HG03095 (cell line): ENCODE measurements around the gene UTS2R.
A peak's percentile ranks its signal among the peaks of the same experiment; 100 is the strongest.

Experiments
- ATAC-seq: cut with Tn5 transposase; IDR thresholded peaks from one replicate; pipeline ENCODE4 v1.9.1; 2021; ENCODE audit warnings: moderate library complexity; ENCODE audit not compliant: unreplicated experiment

UTS2R gene

DNA sequence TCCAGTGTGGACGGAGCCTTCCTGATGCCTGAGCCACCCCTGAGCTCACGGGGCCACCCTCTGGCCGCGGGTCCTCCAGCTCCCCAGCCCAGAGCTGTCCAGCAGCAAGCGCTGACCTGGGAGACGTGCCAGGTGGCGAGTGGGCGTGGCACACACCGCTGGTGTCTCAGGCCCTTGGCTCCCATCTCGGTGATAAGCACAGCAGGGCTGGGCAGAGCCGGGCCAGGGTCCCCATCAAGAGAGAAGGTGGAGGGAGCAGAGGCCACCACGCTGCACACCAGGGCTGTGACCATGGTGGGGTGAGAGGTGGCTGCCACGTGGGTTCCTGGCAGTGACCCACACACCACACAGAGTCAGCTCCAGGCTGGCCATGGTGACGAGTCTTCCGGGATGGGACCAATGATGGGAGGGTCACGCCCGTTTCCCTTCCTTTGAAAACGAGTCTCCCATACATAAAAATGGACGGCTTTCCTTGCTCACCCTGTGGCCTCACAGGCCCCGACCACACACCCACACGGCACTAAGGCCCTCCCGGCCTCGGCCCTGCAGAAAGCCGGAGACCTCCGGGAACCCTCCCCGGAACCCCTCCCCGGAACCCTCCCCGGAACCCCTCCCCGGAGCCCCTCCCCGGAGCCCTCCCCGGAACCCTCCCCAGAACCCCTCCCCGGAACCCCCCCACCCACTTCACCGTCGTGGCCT is 16.8 kb downstream of the UTS2R start:
- no peak for ATAC-seq

DNA sequence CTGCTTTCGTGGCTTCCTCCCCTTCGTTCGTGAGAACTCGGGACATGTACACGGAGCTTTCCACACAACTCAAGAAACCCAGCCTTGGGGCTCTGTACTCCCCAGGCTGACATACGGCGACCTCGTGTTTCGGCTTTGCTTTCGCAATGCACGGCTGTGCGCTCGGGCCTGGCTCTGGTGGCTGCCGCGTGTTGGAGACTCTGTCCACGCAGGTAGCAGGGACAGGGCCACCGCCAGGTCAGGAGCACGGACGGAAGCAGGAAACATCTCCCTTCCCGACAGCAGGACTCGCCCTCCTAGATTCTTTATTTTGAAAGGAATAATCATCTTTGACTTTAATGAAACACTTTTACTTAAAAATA is 17.3 kb downstream of the UTS2R start:
- no peak for ATAC-seq

DNA sequence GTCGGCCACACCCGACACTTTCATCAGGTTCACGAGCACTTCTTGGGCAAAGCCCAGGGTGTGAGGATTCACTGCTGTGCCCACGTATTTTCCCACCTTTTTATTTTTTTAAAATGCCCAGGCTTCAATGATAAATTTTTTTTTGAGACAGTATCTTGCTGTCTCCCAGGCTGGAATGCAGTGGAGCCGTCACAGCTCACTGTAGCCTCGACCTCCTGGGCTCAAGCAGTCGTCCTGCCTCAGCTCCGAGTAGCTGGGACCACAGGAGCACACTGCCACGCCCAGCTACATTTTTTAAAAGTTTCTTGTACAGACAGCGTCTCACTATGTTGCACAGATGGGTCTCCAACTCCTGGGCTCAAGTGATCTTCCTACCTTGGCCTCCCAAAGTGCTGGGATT is 17.8 kb downstream of the UTS2R start:
- no peak for ATAC-seq

DNA sequence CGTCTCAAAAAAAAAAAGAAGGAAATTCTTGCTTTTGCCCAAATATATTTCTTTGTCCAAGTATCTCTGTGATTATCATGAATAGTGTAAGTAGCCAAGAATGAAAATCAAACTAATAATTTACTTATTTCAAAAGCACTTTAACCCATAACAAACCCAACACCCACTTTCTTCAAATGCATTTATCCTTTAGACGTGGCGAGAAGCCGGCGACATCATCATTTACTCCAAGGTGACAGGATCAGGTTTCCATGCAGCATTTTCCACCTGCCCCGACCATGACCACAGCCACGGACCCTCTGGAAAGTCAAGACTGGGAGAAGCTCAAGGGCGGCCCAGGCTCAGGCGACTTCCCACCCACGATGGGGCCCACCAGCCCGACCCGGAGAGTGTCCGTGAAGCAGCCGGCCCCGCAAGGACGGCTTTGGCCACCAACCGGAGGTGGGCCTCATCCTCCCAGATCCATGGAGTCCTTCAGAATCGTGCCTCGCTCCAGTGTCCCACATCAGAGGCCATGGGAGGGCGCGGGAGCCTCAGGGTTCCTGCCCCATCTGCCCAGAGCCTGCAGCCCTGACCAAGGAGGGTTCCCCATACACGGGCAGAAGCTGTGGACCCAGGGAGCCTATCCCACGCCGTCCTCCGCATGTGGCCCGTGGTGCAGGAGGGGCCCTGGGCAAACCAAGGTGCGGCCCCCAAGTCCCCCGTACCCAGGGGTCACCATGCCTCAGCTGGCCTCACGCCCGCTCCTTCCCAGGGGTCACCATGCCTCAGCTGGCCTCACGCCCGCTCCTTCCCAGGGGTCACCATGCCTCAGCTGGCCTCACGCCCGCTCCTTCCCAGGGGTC is 18.7 kb downstream of the UTS2R start:
- ATAC-seq, result no peak

DNA sequence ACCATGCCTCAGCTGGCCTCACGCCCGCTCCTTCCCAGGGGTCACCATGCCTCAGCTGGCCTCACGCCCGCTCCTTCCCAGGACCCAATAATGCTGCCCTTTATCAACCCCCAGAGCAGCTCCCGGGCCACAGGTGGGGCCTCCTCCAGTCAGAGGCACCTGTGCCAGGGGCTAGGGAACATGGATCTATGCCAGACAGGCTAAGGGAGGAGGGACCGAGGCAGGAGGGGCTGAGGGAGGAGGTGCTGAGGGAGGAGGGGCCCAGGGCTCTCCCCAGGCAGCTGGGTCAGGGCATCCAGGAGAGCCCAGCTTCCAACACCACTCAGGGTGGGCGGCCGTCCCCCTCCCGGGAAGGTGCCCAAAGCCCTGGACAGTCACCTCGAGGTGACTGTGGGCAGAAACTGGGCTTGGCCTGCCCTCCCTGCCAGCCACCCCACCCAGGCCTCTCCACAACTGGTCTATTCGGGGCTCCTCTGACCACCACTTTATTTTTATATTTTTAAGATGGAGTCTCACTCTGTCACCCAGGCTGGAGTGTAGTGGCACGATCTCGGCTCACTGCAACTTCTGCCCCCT is 19.4 kb downstream of the UTS2R start:
- ATAC-seq, result no peak

DNA sequence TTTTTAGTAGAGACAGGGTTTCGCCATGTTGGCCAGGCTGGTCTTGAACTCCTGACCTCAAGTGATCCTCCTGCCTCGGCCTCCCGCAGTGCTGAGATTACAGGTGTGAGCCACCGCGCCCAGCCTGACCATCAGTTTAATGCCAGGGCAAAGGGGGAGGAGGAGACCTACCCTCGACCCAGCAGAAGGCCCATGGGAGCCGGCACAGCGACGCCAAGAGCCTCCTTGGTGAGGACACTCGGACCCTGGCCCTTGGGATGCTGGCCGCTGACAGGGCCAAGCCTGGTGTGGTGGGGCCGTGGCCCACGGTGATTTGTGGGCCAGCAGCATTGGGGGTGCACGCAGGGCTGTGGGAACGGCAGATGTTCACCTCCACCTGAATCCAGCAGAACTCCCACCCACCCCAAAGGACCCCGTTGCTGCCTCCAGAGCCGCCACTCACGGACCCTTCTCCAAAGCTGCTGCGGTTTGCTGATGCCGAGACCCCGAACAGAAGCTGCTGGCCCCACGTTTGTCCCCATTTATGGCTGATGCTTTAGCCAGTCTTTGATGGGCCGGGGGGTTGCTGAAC is 20.0 kb downstream of the UTS2R start:
- ATAC-seq, result no peak

DNA sequence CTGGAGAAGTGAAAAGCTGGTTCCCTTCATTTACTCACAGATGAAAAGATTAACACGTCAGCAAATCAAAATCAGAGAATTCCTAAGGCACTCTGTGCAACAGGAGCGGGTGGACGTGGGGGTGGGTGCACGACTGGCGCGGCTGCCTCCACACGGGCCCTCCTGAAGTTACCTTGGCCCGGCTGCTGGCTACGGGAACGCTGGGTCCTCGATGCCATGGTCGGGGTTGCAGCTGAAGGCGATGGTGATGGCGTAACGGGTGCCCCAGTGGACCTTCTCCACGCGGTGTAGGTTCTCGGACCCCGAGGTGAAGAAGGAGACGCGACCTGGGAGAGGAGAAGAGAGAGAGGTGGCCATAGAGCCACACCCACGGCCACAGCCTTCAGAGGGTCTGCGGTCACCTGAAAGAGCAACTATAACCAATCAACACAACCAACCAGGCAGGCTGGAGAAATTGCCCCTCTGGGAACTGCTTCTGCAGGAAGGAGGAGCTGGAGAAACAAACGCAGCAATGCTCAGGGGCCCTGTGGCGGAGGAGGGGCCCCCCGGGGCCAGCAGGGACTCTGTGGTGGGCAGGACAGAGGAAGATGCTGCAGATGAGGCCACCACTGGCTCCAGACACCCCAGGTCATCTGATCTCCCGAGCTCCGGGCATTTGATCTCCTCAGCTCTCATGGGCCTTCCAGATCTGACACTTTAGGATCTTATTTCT is 20.8 kb downstream of the UTS2R start:
- ATAC-seq, result no peak

DNA sequence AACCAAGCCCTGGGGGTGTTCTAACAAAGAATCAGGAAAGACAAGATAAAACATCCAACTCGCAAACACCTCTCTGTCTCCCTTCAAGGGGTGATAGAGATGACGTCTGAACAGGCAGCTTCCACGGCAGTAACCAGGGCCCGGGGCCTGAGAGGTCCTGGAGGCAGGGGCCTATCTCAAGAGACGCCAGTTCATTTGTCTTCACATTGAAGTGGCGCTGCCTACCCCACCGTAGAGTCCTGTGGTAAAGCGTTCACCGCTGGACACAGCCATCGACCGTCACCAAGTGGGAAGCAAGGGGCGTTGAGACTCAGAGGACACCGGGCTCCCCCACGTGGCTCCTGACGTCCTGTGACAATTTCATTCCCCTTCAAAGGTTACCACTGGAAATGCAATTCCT is 21.4 kb downstream of the UTS2R start:
- no peak for ATAC-seq

DNA sequence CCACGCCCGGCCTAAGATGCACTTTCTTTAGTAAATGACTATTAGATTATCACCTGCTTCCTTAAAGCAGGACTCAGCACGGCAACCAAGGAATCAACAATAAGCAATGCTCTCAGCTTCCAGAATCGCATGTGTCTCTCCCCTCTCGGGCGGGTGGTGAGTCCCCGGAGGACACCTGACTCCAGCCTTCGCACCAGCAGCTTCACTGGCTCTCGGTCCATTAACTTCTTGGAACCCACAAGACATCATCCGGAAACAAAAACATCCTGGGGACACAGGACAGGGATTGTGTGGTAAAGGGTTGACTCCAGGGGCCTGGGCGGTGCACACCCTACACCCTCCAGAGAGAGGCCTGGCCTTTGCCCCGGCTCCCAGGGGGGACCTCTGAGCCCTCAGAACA is 22.7 kb downstream of the UTS2R start:
- ATAC-seq, result no peak

DNA sequence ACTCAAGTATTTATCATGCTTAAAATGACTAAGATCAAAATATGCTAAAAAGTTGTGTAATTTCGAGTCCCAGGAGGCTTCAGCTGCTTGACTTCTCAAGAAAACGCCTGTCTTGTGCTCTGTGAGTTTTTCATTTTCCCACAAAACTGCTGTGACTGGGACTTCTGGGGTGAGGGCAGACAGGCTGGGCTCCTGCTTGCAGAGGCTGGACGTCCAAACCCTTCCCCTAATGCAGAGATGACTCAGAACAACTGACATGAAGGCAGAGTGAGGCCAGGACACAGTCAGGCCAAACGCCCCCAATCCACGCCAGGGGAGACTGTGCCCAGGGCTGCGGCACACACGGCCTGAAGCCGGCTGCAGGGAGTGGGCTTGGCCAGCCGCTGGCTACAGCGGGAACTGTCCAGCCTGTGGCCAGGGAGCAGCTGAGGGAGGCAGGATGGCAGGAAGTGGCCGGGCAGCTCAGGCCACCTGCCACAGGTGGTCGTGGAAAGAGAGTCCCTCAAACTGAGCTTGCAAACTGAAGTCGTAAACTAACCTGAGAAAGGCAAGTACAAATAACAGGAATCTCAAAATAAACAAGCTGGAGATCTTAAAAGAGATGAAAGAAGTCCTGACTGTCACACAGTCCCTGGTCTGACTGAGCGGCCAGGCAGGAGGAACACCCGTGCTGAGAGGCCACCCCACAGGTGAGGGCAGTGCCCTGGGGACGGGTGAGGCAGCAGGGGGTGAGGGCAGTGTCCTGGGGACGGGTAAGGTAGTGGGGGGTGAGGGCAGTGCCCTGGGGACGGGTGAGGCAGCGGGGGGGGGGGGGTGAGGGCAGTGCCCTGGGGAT is 25.3 kb downstream of the UTS2R start:
- ATAC-seq, result no peak

DNA sequence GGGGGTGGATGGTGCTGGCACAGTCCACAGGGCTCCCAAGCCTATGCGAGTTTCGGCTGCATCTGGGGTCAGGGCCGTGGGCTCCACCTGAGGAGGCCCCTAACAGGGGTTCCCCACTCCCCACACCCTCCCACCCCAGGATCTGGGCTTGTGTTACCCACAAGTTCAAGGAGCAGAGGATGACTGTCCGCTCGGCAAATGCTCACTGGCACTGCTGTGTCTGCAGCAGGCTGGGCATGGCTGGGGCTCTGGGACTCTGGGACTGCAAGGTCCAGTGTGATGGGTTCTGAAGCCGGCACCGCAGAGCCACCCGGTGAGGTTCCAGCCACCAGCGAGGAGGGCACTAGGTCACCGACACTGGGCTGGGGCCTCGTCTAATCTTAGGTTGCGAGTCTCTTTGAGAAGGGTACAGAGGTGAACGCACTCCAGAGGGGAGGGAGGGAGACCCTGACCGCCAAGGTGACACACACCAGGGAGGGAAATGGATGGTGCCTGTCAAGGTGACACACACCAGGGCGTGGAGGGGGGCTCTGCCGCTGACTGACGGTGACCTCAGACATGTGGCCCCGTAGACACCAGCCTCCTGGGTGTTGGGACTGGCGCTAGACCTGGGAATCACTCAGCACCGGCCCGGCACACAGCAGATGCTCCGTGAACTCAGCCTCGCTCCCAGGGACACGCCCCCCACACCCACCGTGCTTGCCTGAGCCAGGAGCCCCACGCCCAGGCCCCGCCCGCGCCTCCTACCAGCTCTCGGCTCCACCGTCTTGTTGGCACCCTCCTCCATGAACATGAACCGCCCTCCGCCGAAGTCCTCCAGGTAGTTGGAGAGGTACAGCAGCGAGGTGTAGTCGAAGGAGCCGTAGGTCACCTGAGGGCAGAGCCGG is 26.1 kb downstream of the UTS2R start:
- no peak for ATAC-seq

DNA sequence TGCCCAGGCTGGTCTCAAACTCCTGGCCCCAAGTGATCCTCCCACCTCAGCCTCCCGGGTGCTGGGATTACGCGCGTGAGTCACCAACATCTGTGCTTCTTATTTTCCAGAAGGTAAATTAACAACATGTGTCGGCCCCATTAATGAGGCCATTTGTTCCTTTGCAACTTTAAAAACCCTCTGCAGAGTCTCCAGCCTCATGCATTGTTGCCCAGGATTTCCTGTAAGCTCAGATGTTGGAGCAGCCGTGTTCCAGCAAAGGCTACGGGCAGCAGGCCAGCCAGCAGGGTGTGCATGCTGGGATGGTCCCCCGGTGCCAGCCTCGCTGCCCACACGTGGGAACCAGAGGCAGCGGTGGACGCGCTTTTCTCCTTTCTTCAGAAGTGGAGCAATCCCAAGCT is 27.5 kb downstream of the UTS2R start:
- ATAC-seq, result no peak

DNA sequence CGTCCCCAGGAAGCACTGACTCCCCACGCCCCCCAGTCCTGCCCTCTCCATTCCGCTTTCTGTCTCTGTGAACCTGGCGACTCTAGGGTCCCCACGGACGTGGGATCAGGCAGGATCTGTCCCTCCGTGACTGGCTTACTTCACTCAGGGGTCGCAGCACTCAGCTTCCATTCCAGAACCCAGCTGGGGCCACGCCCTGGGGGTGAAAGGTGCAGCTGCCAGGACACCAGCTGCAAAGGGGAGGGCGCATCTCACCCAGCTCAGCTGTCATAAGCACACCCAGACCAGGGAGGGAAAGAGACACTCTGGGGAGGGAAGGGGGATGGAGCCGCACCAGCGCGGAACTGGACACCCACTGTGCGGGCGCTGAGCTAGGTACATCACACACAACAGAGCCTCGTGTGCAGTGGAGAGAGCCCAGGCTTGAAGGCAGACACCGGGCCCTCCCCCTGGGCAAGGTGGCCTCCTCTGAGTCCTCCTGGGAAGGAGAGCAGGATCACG is 28.1 kb downstream of the UTS2R start:
- no peak for ATAC-seq

DNA sequence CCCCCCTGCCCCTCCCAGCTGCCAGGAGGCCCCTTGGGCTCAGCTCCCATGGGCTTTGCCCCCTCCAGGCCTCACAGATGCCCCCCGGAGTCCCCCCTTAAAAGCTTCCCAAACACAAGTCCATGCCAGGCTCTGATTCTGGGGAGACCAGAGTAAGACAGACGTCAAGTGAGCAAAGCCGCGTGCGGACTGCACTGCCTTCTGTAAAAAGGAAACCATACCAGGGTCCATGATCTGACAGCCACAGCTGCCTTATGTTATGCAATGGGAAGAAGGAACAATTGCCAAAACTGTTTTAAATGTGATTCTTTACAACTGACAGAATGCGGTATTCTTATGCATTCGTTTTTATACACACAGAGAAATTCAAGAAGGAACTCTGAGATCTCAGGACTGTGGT is 28.6 kb downstream of the UTS2R start:
- no peak for ATAC-seq

DNA sequence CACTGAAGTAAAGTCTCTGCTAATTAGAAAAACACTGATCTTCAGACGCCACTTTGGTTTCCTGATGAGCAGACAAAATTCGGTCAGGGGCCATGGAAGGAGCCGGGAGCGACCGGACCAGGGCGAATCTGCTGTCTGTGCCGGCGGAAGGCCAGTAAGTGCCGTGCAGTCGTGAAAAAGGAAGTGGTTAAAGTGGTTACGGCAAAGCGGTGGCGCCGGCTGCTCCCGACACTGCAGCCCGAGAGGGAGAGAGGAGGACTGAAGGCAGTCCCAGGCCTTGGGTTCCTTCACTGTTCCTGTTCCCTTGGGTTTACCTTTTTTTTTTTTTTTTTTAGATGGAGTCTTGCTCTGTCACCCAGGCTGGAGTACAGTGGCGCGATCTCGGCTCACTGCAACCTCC is 29.3 kb downstream of the UTS2R start:
- ATAC-seq, result no peak

DNA sequence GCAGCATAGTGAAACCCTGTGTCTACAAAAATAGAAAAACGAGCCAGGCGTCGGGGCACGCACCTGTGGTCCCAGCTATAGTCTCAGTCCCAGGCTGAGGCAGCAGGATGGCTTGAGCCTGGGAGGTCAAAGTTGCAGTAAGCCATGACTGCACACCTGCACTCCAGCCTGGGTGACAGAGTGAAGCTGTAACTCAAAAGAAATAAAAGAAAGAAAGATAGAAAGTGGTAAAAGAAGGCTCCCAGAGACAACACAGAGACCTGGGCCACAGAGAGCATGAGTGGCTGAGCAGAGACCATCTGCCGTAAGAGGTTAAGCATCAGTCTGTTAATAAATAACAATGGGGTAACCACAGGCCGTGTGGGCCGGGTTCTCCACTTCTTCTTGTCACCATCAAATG is 31.3 kb downstream of the UTS2R start:
- peak; percentile 54 for ATAC-seq

DNA sequence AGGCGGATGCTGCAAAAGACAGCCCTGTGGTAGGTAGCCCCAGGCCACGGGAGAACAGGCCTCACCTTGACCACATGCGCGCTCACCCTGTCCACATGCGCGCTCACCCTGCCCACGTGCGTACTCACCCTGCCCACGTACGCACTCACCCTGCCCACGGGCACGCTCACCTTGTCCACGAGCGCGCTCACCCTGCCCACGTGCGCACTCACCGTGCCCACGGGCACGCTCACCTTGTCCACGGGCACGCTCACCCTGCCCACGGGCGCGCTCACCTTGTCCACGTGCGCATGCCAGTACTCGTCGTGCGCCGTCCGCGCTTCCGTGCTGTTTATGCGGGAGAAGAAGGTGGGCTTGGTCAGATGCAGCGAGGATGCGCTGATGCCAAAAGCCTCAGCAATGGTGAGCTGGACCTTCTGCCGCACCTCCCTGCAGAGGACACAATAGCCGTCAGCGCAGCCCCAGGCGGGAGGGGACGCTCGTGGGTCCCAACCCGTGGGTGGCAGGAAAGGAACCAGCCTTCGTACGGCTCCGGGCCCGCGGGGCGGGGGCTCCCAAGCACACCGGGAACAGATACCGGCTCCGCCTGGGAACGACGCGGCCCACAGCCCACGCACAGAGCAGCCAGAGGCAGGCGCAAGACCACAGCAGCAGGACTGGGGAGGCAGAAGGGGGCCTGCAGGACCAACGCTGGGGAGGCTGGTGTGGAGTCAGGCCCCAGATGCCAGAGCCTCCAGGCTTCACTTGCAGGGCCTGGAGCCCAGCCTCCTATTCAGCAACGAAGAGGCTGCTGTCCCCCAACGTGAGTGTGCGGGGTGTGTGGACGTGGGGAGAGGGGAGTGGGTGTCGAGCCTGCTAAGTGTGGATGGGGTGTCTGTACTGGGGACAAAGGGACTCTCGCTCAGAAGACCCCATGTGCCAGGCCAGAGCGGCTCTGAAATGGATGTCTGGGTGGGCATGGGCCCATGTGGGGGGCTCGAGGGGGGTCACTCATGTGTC is 32.4 kb downstream of the UTS2R start:
- no peak for ATAC-seq

DNA sequence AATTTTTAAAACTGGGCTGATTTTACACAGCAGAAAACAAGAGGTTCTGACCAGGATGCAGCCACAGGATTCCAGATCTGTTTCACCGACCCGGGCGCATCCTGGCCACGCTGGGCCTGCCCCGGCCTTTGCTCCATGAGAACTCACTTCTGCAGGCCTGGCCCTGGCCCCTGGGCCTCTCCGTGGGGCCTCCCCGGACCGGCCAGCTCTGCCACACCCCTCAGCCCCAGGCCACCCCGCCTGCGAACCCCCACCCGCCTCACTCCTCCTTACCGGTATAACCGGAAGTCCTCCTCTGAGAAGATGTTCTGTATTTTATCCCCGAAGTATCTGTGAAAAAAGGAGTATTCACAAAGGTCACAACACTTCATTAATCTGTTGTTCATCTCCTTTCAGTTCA is 33.5 kb downstream of the UTS2R start:
- no peak for ATAC-seq
